HG03064 (cell line): ENCODE data around the gene NME8.

ENCODE experiments used
- ATAC-seq: cut with Tn5 transposase; IDR thresholded peaks from one replicate; pipeline ENCODE4 v1.9.1; 2021; ENCODE audit warnings: low read depth; ENCODE audit not compliant: unreplicated experiment

NME8 gene

GRCh38 chr7:37894671-37895070, 46.3 kb downstream of the NME8 start:
- ATAC-seq, result no peak

DNA sequence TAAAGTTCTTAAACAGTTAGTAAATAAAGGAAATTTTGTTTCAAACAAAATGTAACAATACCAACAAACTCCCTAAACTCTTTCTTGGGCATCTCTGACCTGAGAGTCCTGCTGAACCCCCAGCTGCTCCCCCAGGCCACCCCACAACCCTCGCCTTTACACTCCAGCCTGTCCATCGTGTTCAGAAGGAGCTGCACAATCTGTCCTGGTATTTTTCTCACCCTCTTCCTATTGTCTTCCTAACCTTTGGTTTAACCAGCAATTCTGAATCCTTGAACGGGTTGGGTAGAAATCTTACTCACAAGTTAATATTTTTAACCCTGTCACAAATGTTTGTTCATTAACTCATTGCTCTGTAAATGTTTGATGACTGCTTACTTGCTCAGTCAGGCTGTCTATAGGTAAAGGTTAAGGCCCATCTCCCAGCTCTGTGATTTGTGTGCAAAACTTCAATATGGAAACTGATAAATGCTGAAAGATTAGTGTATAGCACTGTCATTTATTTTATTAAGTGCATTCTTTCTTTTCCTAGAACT, 51.4 kb downstream of the NME8 start:
- no peak for ATAC-seq

GRCh38 chr7:37901236-37901827, 52.9 kb downstream of the NME8 start:
- no peak for ATAC-seq

- ATAC-seq, result no peak
Measured at GRCh38 chr7:37901890-37902524, 53.6 kb downstream of the NME8 start.

GRCh38 chr7:37908221-37908788, 59.9 kb downstream of the NME8 start:
- no peak for ATAC-seq

DNA sequence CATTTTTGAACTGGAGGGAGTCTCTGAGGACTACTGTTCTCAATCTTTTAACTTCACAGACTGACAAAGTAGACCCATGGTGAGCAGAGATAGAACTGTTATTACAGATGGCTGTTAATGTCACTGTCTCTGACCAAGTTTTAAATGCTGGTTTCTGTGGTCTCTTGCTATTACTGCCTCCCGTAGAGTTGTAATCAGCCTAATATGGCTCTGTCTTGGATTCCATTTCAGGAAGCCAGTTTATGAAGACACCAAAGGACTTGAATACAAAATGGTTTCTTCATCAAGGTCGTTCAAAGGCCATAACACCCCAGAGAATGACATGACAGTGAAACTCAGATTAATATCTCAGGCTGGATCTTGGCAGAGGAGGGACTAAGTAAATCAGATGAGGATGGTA, 64.4 kb downstream of the NME8 start:
- ATAC-seq, result no peak

DNA sequence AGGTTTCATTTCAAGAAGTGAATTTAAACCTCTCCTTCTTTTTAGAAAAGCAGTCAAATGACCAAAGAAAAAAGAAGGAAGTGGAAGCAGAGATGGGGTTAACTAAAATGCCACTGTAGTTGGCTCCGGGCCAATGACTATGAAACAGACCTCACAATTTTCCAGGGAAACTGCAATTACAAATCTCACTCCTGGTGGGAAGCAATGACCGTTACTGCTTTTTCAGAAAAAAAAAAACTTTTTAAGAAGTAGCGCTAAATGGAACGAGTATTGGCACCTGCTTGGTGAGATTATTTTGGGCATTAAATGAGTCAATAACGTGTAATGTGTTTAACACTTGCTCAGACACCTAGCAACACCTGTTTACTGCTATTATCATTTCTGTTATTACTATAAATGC, 67.0 kb downstream of the NME8 start:
- ATAC-seq, result no peak

- no peak for ATAC-seq
Measured at GRCh38 chr7:37916017-37916672, 67.7 kb downstream of the NME8 start.

DNA sequence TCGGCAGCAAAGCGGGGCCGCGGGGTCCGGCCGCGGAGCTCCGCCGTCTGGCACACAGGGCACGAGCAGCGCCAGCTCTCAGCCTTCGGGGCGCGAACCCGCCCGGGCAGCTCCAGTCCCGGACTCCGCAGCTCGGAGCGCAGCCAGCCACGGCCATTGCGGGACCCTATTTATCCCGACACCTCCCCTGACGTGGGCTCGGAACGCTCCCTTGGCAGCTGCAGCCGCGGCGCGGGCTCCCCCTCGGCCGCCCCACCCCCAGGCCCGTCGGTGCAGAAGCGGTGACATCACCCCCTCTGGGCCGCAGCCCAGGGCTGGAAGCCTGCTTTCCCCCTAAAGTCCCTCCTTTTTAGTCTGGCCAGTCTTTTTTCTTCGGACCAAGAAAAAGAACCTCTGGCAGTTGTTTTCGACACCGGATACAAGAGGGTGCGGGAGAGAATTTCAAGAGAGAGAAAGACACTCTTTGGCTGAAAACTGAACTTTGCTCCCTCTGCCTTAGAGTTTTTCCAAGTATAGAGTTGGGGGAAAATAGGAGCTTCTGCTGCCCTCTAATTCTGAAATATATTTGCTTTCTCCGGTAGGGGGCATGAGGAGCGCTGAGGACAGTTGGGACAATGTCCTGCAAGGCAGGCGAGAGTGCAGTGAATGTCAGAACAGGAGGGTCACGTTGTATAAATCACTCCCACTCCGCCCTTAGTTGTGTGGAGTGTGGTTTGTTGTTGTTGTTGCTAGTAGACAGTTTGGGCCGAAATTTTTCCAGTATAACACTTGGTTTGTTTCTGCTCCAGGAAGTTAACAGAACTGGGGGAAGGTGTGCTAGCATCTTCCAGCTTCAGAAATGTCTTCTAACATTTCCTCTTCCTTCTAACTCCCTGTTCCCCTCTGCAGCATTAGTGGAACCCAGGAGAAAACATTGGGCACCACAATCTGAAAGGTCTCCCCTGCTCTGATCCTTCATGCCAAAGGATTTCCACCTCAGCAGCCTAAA, 68.6 kb downstream of the NME8 start, which contains the start of gene SFRP4:
Gene SFRP4 (minus strand): TSS at position 145 of the 988 bp plus-strand sequence. CDS start 280 bp downstream, outside the sequence.
- no peak for ATAC-seq

GRCh38 chr7:37918526-37918925, 70.1 kb downstream of the NME8 start:
- ATAC-seq, result no peak

DNA sequence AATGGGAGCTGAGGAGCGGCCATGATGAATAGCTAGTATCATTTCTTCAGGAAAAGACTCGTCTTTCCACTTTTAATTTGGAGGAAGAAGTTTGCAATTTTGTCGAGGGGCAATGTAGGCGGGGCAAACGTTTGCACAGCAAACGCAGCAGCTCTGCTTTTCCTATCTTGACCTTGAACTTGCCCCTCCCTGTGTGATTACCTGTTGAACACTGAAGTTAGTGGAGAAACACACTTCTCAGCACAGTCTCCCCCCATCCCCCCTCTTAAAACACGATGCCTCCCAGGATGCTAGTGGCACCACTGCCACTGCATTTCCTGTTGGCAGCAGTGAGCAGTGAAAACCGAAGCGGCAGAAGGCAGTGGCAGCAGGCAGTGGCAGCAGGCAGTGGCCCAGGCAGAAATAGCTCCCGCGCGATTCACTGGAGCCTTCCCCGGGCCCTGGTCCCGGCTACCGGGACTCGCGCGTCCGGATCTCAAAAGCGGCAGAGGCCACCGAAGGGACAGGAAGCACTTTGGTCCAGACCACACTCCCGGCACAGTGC, 72.0 kb downstream of the NME8 start, which contains the start of gene EPDR1:
Gene EPDR1 (plus strand): TSS at position 336 of the 544 bp plus-strand sequence. CDS start 300 bp downstream, outside the sequence.
- peak; percentile 51 for ATAC-seq

DNA sequence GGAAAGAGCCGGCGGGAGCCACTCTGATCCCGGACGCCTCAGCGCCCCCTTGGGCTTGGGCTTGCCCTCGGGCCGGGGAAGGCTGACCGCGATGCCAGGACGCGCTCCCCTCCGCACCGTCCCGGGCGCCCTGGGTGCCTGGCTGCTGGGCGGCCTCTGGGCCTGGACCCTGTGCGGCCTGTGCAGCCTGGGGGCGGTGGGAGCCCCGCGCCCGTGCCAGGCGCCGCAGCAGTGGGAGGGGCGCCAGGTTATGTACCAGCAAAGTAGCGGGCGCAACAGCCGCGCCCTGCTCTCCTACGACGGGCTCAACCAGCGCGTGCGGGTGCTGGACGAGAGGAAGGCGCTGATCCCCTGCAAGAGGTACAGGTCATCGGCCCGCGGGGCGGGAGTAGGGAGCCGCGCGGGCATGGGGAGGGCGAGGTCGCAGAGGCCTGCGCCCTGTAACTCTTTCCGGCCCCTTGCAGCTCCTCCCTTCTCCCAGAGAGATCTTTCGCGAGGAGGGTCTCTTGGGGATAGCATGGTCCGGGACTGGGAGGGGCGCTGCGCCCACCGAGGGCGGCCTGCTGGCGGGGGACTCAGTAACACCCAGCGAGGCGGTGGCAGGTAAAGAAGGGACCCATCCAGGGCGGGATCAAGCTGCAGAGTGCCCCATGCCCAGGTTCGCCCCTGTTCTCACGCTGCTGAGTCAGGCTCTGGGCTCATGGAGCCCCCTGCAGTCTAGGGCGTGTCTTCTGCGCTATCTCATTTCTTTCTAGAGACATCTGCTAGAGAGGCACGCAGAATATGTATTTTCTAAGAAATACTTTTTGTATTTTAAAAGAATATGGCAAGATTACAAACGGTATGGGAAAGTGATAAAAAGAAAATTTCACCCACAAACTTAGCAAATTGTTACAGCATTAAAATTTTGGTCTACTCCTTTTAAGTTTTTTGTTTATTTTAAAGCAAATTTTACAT, 72.7 kb downstream of the NME8 start:
- ATAC-seq, result peak; percentile 55

DNA sequence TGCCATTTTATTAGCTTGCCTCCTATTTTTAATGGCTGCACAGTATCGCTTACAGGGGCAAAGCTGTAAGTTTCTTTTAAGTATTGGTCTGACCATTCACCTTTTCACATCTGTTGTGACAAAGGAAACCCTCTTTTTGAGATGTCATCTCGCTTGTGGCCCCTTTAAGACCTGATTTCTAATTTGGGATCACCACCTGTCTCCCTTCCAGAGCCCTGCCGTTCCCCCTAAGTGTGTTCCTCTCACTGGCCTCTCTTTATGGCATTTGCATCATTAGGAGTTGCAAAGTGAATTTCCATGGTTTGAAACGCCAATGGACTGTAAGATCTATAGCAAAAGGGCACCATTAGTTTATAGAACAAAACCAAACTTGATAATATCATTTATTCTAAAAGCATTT, 73.5 kb downstream of the NME8 start:
- ATAC-seq, result no peak

- ATAC-seq, result no peak
Measured at GRCh38 chr7:37923996-37924395, 75.6 kb downstream of the NME8 start.

GRCh38 chr7:37924491-37925041, 76.2 kb downstream of the NME8 start:
- no peak for ATAC-seq

- ATAC-seq, result no peak
Measured at GRCh38 chr7:37925620-37926019, 77.2 kb downstream of the NME8 start.

GRCh38 chr7:37927773-37928444, 79.5 kb downstream of the NME8 start:
- ATAC-seq, result no peak

DNA sequence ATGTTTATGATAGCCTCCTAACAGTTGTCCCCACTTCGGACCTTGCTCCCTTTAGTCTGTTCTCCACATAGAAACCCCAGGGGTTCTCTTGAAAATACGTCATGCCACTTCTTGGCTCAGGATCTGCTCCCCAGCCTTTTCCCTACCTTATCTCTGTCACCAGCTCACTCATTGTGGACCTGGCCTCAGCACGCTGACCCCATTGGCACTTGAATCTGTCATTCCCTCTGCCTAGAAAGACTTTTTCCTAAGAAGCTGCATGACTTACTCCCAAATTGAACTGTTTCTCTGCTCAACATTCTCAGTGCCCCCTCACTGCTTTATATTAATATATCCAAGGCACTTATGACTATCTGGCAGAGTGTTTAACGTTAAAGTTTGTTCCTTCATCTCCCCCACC, 80.5 kb downstream of the NME8 start:
- no peak for ATAC-seq
